Hepatocyte (in vitro differentiated cells): ENCODE results near the gene NFYC.

Experiments
- EZH2 ChIP-seq: fragments of 200-600 bp; sonication (generic); IDR thresholded peaks from 2 replicates; pipeline ENCODE4 v1.6.1; 2016; ENCODE audit warnings: antibody characterized with exemption, mild to moderate bottlenecking, borderline replicate concordance
- EZH2phosphoT487 ChIP-seq: fragments of 200-600 bp; sonication (generic); IDR thresholded peaks from one replicate; pipeline ENCODE4 v1.6.1; 2018; ENCODE audit warnings: antibody characterized with exemption, mild to moderate bottlenecking, low read depth, moderate library complexity; ENCODE audit not compliant: unreplicated experiment, severe bottlenecking
- TF ChIP-seq, protein P1 (sequence below): fragments of 200-600 bp; sonication (generic); IDR thresholded peaks from 2 replicates; pipeline ENCODE4 v1.5.1; 2016; ENCODE audit warnings: antibody characterized with exemption, mild to moderate bottlenecking; ENCODE audit not compliant: poor library complexity

GRCh38 chr1:40776236-40777072, 85.0 kb downstream of the NFYC start:
- TF ChIP-seq, protein P1, sequence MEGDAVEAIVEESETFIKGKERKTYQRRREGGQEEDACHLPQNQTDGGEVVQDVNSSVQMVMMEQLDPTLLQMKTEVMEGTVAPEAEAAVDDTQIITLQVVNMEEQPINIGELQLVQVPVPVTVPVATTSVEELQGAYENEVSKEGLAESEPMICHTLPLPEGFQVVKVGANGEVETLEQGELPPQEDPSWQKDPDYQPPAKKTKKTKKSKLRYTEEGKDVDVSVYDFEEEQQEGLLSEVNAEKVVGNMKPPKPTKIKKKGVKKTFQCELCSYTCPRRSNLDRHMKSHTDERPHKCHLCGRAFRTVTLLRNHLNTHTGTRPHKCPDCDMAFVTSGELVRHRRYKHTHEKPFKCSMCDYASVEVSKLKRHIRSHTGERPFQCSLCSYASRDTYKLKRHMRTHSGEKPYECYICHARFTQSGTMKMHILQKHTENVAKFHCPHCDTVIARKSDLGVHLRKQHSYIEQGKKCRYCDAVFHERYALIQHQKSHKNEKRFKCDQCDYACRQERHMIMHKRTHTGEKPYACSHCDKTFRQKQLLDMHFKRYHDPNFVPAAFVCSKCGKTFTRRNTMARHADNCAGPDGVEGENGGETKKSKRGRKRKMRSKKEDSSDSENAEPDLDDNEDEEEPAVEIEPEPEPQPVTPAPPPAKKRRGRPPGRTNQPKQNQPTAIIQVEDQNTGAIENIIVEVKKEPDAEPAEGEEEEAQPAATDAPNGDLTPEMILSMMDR = no peak
- TF ChIP-seq EZH2 = no peak
- no peak for TF ChIP-seq EZH2phosphoT487
